ENCODE results near the gene GDI2.

The GDI2 gene

DNA sequence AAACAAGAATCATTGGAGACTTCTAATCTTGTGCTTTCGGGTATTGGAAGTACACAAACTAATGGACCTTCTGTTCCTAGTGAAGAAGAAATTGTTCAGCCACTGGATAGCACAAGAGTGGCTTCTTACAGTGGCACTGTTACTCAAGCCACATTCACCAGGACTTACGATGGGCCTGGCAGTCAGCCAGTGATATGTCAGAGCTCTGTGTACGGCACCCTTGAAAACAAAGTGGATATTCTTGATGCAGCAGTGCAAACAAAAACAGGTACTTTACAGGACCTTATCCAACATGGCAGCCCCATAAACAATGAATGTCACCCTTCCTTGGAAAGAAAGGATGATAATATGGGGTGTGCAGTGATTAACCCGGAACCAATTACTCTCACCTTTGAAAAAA, 67.0 kb downstream of the GDI2 start:
- in situ Hi-C loops (cut with MboI; ENCODE audit: low sequenced_read_pairs): no loop called here

DNA sequence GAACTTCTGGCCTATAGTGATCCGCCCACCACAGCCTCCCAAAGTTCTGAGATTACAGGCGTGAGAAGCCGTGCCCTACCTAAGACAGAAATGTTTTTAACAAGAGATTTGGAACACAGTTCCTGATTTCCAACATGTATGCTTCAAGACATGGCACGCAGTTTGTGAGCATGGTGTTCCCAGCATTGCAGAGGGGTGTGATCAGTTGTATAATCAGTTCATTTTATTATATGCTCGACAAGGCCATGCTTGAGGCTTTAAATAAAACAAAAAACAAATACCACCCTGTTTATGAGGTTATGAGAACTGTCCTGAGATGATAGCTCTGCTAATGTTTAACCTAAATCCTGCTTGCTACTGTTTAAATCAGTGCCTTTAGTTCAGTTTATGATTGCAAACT, 68.4 kb downstream of the GDI2 start:
- in situ Hi-C loops (cut with MboI; ENCODE audit: low sequenced_read_pairs): no loop called here

DNA sequence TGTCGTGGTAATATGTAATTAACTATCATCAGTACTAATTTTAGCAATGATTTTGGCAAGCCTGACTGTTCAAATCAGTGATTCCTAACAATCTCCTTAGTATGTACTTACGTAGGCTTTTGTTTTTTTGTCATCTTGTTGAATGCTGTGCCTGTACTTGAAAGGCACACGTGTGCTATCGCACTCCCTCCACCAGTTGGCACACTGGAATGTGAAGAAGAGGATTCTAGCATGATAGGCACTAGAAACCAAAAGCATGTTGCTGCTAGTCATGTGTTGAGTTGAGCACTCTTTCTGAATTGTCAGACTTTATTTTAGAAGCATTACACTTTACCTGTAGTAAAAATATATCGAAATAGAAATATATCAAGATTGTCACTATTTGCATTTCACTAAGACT, 69.5 kb downstream of the GDI2 start:
- in situ Hi-C loops (cut with MboI; ENCODE audit: low sequenced_read_pairs): no loop called here

DNA sequence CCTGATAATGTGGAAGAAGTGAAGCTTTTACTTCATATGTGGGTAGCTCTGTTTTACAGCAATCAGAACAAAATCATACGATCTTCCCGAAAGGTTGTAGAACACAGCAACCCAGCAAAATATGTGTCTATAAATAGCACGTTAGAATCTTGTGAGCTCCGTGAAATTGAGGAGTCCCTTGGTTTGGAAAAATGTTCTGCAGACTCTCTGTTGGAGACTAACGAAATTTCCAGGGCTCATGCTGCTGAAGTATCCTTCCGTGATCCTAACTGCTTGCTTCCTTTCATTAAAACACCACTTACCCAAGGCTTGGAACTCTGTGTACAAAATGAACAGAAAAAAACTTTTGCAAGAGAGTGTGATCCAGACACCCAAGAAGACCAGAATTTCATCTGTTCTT, 71.1 kb downstream of the GDI2 start:
- in situ Hi-C loops (cut with MboI; ENCODE audit: low sequenced_read_pairs): no loop called here

DNA sequence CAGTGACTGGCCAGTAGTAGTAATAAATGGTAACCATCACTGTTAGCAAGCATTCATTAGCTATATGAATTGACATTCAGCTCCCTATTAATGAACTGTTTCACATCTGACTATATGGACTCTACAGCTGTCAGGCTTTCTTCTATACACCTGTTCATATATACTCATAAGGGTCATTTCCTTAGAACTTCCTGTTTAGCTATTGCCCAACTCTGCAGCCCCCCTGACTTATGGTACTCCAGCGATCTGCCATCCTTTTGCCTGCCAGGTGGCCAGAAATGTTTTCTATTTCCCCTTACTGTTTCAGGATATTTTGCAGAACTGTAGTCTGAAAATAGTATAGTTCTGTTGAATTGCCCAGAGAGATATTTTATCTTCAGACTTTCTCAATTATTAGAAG, 72.0 kb downstream of the GDI2 start:
- in situ Hi-C loops (cut with MboI; ENCODE audit: low sequenced_read_pairs): no loop called here

DNA sequence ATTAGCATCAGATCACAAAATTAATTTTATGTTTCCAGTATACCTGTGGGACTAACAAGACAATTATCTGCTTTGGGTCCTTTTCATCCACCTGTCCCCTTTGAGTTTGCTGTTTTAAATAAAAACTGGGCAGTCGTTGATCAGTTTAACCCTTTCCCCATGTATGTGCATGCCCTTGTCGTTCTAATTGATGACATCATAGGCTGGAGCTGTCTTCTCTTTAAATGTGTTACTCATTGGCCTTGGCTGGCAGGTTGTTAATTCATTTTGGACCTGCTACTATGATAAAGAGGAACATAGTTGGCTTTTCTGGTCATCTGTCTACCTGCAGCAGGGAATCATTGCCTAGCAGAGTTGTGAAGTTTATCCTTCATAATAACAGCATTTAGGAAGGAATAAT, 74.8 kb downstream of the GDI2 start:
- in situ Hi-C loops (cut with MboI; ENCODE audit: low sequenced_read_pairs): no loop called here

DNA sequence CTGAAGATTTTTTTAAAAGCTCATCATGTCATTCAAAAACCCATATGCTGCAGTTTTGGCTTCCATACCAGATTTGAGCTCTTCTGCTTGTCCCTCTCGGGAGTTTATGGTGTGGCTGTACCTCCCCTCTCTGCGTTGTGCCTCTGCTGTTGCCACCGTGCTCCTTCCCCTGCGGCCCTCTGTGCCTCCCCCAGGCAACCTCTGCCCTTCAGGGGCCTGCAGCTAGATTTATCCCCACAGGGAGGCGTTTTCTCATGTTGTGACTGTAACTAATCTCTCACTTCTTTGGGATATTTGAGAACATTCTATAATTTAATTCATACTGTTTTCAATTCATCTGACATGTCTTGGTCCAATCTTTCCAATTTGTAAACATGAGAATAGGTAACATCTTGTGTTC, 75.9 kb downstream of the GDI2 start:
- in situ Hi-C loops (cut with MboI; ENCODE audit: low sequenced_read_pairs): no loop called here

DNA sequence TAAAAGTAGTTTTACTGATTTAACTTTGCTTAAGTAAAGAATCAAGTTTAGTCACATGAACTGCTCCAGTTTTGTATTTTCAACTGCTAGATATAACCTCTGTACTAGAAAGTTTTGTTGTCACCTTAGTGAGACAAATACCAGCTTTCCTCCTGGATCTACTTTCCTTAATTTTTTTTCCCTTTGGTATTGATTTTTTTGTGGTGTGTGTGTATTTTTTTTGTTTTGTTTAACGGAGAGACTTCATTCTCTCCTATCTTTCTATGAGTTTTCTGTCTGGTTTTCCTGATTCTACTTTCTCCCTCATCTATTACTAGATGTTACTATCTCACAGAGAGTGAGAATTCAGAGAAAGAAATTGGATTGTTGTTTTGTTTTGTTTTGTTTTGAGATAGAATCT, 76.6 kb downstream of the GDI2 start:
- in situ Hi-C loops (cut with MboI; ENCODE audit: low sequenced_read_pairs): no loop called here

DNA sequence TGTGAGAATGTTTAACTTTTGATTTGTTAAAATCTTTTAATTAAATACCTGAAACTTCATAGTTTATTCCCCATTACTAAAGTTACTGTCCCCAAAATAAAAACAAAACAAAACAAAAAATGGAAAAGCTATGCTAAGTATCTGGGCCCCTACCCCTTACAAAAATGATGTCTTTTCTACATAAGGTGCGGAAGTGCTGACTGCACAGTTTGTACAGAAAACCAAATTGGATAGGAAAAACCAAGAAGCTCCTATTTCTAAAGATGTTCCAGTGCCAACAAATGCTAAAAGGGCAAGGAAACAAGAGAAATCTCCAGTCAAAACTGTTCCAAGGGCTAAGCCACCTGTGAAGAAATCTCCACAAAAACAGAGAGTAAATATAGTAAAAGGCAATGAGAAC, 78.1 kb downstream of the GDI2 start:
- in situ Hi-C loops (cut with MboI; ENCODE audit: low sequenced_read_pairs): no loop called here

DNA sequence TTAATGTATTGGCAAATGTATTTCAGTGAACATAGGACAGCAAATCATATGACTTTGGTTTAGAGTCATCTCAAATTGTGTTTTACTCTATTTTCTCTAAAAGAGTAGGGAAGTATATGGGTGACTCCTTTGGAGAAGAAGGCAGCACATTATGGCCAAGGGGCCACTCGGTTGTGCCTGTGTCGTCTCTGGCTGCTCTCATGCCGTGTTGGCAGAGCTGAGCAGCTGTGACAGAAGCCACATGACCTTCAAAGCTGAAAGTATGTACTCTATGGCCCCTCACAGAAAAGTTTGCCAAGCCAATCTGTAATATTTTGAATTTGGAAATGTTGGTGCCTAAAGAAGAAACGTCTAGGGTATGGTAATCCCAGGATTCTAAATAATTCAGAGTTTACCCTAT, 81.1 kb downstream of the GDI2 start:
- in situ Hi-C loops (cut with MboI; ENCODE audit: low sequenced_read_pairs): no loop called here

DNA sequence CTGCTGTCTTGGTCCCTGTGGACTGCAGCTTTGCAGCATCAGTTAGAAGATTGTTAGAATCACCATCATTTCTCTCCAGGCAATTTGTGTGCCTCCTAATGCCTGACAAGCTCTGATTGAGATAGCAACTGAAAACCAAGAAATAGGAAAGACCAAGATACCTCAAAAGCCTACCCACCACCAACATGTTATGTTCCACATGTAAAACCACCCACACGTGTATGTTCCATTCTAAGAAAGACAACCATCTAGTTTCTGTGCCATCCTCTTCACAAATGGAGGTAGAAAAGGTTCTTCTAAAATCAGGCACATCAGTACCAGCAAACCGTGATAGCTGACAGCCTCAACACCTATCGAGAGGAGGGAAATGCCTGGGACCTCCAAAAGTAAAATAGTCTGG, 81.7 kb downstream of the GDI2 start:
- in situ Hi-C loops (cut with MboI; ENCODE audit: low sequenced_read_pairs): no loop called here

DNA sequence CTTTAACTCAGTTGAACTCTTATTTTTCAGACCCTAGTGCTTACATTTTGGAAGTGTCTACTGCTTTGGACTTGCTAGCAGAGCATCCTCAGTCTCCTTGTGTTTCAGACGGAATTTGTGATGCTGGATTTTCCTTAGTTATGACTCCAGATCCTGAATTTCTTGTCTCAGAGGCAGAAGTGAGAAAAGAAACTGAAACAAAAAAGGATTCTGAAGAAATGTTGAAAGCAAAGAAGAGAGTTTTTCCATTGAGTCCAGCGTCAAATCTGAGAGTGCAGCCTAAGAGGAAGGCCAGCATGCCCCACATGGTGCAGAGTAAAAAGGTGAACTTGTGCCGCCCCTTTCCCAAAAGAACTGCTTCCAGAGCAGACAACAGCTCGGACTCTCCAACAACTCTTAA, 82.5 kb downstream of the GDI2 start:
- in situ Hi-C loops (cut with MboI; ENCODE audit: low sequenced_read_pairs): no loop called here

DNA sequence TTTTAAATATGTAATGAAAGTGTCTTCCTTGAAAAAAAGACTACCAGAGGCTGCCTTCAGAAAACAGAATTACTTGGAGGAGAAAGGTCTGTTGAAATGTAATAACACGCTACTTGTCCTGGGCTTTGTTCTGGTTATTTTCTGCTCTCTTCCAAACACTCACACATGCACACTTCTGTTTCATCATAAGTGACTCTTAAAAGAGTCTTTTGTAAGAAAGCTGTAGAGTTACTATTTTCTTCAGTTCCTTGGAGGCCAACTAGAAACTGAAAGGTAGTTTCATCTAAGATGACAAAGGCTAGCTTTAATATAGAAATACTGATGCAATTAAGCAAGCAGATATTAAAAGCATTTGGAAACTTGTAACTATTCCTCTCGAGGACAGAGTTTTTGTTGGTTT, 89.5 kb downstream of the GDI2 start:
- in situ Hi-C loops (cut with MboI; ENCODE audit: low sequenced_read_pairs): no loop called here

DNA sequence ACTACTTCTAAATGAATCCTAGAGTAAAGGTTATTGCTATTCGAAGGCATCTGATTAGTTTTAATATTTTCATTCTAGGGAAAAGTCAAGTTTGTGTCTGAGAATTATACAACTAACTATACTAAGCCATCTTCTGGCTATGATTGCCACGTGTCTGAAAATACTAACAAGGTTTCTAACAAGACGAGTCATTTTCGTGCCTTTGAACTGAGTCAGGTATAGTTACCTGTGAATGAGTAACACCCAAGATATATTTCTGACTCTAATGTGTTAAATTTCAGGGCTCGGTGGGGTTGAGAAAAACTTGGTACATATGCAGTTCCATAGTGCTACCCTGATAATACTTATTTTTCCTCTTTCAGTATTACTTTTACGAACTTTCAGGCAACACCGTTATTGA, 93.1 kb downstream of the GDI2 start:
- in situ Hi-C loops (cut with MboI; ENCODE audit: low sequenced_read_pairs): no loop called here

DNA sequence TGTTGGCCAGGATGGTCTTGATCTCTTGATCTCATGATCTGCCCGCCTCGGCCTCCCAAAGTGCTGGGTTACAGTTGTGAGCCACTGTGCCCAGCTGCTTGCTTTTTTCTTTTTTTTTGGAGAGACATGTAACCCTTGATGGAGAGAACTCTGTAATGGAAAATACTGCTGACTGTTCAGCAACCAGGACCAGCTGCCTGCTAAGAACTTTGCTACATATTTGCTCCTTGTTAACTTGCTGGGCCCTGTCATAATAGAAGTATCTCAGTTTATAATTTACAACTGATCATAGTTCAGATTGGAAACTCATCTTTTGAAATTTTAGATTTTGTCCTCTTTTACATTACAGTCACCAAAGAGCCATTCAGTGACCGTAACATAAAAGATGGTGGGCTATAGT, 93.7 kb downstream of the GDI2 start:
- in situ Hi-C loops (cut with MboI; ENCODE audit: low sequenced_read_pairs): no loop called here
